SJSA1 (cell line): ENCODE data around the gene CBY1. TPM values are rescaled to one million over a fixed set of nuclear protein-coding genes. Genes with fewer than 3 reads are reported as not detected.
A peak's percentile ranks its signal among the peaks of the same experiment; 100 is the strongest.
"Not testable (repeated sequence)": the region's sequence is repeated elsewhere in the genome, so short reads cannot be mapped to it uniquely, and the experiment has no call there.

Source experiments
- DNase-seq, 2 experiments: peaks; one replicate each; pipeline ENCODE4 v3.0.0-alpha.2; 2015 to 2020; ENCODE audit warnings: low spot score in 2 of 2, low read depth in 1 of 2
- H3K27ac ChIP-seq: fragments of 250-450 bp; sonication (Bioruptor Pico); 2 replicates; pipeline ENCODE4 v1.5.1; 2020; ENCODE audit warnings: mild to moderate bottlenecking, moderate library complexity
- H3K27me3 ChIP-seq: fragments of 250-450 bp; sonication (Bioruptor Pico); replicated peaks from 2 replicates; pipeline ENCODE4 v1.5.1; 2020; ENCODE audit warnings: mild to moderate bottlenecking, moderate library complexity
- H3K36me3 ChIP-seq: fragments of 250-450 bp; sonication (Bioruptor Pico); 2 replicates; pipeline ENCODE4 v1.5.1; 2020; ENCODE audit warnings: mild to moderate bottlenecking
- H3K4me1 ChIP-seq: fragments of 250-450 bp; sonication (Bioruptor Pico); replicated peaks from 2 replicates; pipeline ENCODE4 v1.6.1; 2021; ENCODE audit warnings: mild to moderate bottlenecking
- H3K4me3 ChIP-seq: fragments of 250-450 bp; sonication (Bioruptor Pico); 2 replicates; pipeline ENCODE4 v1.5.1; 2020; ENCODE audit warnings: mild to moderate bottlenecking
- H3K9me3 ChIP-seq: fragments of 250-450 bp; sonication (Bioruptor Pico); replicated peaks from 2 replicates; pipeline ENCODE4 v1.5.1; 2020; ENCODE audit warnings: mild to moderate bottlenecking
- total RNA-seq: library from RNA; depleted of rRNA; stranded (reverse); fragments of >200 nt; shearing (Covaris generic); gene quantifications from 2 replicates; pipeline ENCODE4 v1.2.3, GENCODE V29; 2014

Gene CBY1
- total RNA-seq, 1 experiment from 2014 or later, result 13.5 TPM

GRCh38 chr22:38629108-38629507, 27.3 kb upstream of the CBY1 start:
- no peaks in the 10 kb centered on the region for H3K9me3 ChIP-seq
- no peaks in the 10 kb centered on the region for H3K36me3 ChIP-seq
- no peaks in the 10 kb centered on the region for H3K27me3 ChIP-seq
- H3K4me1 ChIP-seq, result no peaks in the 10 kb centered on the region
- H3K27ac ChIP-seq, result no peak overlapping the region
- no peak for DNase-seq
- H3K4me3 ChIP-seq, result no peak overlapping the region

GRCh38 chr22:38631724-38632123, 24.7 kb upstream of the CBY1 start:
- no peaks in the 10 kb centered on the region for H3K9me3 ChIP-seq
- H3K4me1 ChIP-seq, result no peaks in the 10 kb centered on the region
- H3K27ac ChIP-seq, result no peak overlapping the region
- no peak overlapping the region for H3K4me3 ChIP-seq
- DNase-seq, result no peak
- no peaks in the 10 kb centered on the region for H3K27me3 ChIP-seq
- H3K36me3 ChIP-seq, result no peaks in the 10 kb centered on the region

DNA sequence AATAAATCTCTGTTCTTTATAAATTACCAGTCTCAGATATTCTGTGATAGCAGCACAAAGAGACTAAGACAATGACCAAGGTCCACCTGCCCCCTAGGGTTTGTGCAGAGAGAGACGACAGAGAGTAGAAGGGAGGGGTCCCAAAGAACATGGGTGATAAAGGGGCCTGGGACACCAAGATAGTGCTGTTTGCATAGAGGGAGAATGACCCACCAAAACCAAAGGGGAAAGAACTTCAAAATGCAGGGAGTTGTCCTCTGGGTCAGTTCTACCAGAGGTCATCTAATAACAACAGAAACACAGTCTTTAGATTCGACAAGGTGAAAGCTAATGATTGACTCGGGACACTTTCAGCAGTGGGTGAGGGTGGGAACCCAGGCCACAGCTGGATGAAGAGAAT, 23.9 kb upstream of the CBY1 start:
- H3K36me3 ChIP-seq, result no peaks in the 10 kb centered on the region
- no peaks in the 10 kb centered on the region for H3K27me3 ChIP-seq
- DNase-seq, result no peak
- no peak overlapping the region for H3K4me3 ChIP-seq
- H3K27ac ChIP-seq, result no peak overlapping the region
- H3K9me3 ChIP-seq, result no peaks in the 10 kb centered on the region
- H3K4me1 ChIP-seq, result no peaks in the 10 kb centered on the region

DNA sequence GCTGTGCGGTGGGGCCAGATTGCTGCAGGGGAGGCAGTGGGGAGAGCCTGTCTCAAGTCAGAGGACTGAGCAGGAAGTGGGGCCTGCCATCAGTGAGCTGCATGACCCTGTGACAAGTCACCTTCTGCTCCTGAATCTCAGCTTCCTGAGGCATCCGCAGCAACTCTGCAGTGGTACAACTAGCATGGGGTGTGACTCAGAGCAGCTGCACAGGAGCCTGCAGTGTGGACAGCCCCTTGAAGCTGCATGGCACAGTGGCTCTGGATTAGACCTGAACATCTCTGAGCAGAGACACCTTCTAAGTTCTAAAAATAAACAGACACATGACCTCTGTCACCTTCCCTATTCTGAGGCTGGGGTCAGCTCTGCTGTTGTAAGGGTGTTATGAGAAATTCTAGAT, 18.2 kb upstream of the CBY1 start:
- Histone ChIP-seq H3K4me1 (no peaks in the 10 kb centered on the region), H3K9me3 (no peaks in the 10 kb centered on the region), H3K4me3 (no peak overlapping the region), H3K36me3 (no peaks in the 10 kb centered on the region), H3K27ac (no peak overlapping the region), H3K27me3 (0 out of 2 replicates have a peak, but pooled peaks cover 6% of the 10 kb centered on the region)
- DNase-seq, result no peak

DNA sequence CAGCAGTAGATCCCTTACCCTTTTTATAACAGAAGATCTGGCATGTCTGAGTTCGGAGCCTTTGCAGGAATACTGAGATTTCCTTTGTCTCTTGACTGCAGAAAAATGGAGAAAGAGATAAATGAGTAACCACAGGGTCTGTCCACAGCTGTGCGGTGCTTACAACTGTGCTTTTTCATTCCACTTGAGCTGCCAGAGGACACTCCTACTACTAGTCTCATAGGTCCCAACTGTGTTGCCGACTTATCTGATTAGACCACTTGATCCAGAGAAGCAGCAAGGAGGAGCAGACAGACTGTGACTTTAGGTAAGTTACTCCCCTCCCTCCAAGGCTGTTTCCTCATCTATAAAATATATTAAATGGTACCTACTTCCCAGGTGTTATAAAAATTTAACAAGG, 17.7 kb upstream of the CBY1 start:
- Histone ChIP-seq H3K4me3 (no peak overlapping the region), H3K36me3 (no peaks in the 10 kb centered on the region), H3K27ac (no peak overlapping the region), H3K27me3 (0 out of 2 replicates have a peak, but pooled peaks cover 6% of the 10 kb centered on the region), H3K9me3 (no peaks in the 10 kb centered on the region), H3K4me1 (no peaks in the 10 kb centered on the region)
- DNase-seq, result no peak

DNA sequence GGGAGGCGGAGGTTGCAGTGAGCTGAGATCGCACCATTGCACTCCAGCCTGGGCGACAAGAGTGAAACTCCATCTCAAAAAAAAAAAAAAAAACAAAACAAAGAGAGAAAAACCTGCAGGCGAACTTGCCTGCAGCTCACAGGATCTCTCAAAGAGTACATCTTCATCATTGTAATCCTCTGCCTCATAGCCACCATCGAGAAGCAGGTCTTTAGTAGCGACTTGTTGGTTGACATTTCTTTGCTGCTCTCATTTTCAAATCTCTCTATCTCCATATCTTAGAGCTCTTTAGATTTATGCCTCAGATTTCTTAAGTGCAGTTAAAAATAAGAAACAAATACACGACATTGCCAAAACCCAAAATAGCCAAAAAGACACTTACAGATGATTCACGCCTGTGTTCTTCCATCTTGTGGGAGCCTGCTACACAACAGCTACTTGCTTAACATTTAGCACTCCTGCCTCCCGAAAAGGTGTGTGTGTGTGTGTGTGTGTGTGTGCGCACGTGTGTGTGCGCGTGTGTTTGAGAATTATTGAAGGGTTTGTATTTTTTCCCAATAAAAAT, 14.9 kb upstream of the CBY1 start:
- Histone ChIP-seq H3K27ac (no peak overlapping the region), H3K4me1 (no peaks in the 10 kb centered on the region), H3K9me3 (no peaks in the 10 kb centered on the region), H3K27me3 (0 out of 2 replicates have a peak, but pooled peaks cover 6% of the 10 kb centered on the region), H3K36me3 (no peaks in the 10 kb centered on the region), H3K4me3 (no peak overlapping the region)
- no peak for DNase-seq

GRCh38 chr22:38644245-38644644, 12.2 kb upstream of the CBY1 start:
- not testable (repeated sequence) for H3K27ac ChIP-seq, H3K36me3 ChIP-seq, DNase-seq, H3K9me3 ChIP-seq, H3K4me1 ChIP-seq, H3K27me3 ChIP-seq, H3K4me3 ChIP-seq

GRCh38 chr22:38645430-38645829, 11.0 kb upstream of the CBY1 start:
- H3K9me3 ChIP-seq, result no peaks in the 10 kb centered on the region
- no peaks in the 10 kb centered on the region for H3K4me1 ChIP-seq
- H3K36me3 ChIP-seq, result no peaks in the 10 kb centered on the region
- no peak for DNase-seq
- H3K27ac ChIP-seq, result no peak overlapping the region
- no peak overlapping the region for H3K4me3 ChIP-seq
- H3K27me3 ChIP-seq, result 0 out of 2 replicates have a peak, but pooled peaks cover 6% of the 10 kb centered on the region

DNA sequence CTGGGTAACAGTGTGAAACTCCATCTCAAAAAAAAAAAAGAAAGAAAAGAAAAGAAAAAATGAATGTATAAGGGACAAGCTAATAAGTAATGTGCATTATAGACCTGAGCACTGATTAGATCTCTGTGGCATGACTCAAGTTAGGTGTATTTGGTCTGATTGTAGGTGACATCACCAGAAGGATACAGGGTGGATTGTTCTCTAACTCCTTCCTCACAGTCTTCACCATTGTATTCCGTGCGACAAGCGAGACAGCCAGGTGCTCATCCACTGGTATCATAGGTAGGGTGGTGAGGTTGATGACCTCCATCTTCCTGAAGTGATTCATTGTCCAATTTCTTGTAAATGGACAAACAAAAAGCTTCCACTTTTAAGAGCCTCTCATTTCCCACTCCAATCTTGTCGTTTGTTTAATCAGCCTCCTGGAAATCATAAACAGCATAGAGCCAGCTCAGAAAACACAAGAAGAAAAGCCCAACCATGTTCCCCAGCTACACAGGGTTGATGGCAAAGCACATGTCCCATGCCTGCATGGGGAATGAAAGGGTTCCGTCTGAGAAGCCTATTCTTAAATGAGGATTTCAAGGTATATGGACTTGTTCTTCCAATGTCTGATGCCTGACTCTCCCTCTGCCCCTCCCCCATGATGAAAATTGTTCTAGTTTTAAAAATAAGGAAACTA, 6.5 kb upstream of the CBY1 start:
- no peaks in the 10 kb centered on the region for H3K4me1 ChIP-seq
- no peaks in the 10 kb centered on the region for H3K9me3 ChIP-seq
- H3K27ac ChIP-seq, result no peak overlapping the region
- no peak overlapping the region for H3K4me3 ChIP-seq
- H3K27me3 ChIP-seq, result no peaks in the 10 kb centered on the region
- no peaks in the 10 kb centered on the region for H3K36me3 ChIP-seq
- DNase-seq, result no peak

GRCh38 chr22:38652859-38653258, 3.6 kb upstream of the CBY1 start:
- Histone ChIP-seq H3K36me3 (no peaks in the 10 kb centered on the region; the same call in 1 of the 2 replicates), H3K9me3 (no peaks in the 10 kb centered on the region), H3K27ac (no peak overlapping the region), H3K4me3 (no peak overlapping the region), H3K27me3 (no peaks in the 10 kb centered on the region), H3K4me1 (peaks cover 12% of the 10 kb centered on the region)
- no peak for DNase-seq

DNA sequence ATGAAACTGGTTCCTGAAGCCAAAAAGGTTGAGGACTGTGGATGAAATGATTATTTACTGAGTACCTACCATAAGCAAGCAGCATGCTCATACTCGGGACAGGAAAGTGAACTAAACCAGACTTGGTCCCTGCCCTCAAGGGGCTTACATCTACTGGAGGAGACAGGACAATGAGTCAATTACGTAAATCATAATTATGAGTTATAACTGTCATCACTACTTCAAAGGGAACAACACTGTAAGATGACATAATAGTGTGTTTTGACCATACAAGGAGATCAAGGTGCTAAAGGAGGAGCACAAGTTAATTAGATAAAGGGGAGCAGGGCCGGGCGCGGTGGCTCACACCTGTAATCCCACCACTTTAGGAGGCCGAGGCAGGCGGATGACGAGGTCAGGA, 2.7 kb upstream of the CBY1 start:
- no peak overlapping the region for H3K27ac ChIP-seq
- no peaks in the 10 kb centered on the region; the same call in 1 of the 2 replicates for H3K36me3 ChIP-seq
- no peak for DNase-seq
- H3K27me3 ChIP-seq, result no peaks in the 10 kb centered on the region
- H3K4me3 ChIP-seq, result no peak overlapping the region
- peaks cover 12% of the 10 kb centered on the region for H3K4me1 ChIP-seq
- no peaks in the 10 kb centered on the region for H3K9me3 ChIP-seq

DNA sequence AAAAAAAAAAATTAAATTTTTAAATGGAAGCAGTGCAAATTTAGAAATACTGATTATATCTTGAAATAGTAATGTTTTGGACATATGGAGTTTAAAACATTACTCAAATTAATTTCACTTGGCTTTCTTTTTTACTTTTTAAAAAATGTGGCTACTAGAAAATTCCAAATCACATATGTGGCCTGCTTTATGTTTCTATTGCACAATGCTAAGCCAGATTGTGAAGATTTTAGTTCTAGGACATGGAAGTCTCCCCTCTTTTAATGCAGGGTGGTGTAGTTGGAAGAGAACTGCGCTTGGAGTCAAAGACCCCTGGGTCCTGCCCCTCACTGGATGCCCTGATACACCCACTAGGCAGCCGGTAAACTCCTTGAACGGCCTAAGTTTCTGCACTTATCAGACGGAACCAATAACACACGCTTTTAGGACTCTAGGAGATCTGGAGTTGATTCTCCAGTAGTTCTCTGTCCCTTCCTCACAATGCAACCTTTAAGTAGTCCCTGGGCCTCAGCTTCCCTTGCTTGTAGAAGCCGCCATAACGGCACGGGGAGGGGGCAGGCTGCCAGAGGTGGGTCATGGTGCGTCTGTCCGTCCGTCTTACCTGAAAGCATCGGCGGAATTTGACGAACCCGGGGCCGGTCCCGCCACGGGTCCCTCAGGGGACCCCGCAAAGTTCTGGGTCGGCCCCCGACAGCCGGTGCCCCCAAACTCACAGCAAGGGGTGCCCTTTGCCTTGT, 751 bp upstream of the CBY1 start:
- Histone ChIP-seq H3K36me3 (no peaks in the 10 kb centered on the region; the same call in 1 of the 2 replicates), H3K27me3 (no peaks in the 10 kb centered on the region), H3K9me3 (no peaks in the 10 kb centered on the region), H3K4me1 (peaks cover 12% of the 10 kb centered on the region), H3K4me3 (peak overlapping the region; percentile 73), H3K27ac (peak overlapping the region; percentile 99)
- no peak for DNase-seq

DNA sequence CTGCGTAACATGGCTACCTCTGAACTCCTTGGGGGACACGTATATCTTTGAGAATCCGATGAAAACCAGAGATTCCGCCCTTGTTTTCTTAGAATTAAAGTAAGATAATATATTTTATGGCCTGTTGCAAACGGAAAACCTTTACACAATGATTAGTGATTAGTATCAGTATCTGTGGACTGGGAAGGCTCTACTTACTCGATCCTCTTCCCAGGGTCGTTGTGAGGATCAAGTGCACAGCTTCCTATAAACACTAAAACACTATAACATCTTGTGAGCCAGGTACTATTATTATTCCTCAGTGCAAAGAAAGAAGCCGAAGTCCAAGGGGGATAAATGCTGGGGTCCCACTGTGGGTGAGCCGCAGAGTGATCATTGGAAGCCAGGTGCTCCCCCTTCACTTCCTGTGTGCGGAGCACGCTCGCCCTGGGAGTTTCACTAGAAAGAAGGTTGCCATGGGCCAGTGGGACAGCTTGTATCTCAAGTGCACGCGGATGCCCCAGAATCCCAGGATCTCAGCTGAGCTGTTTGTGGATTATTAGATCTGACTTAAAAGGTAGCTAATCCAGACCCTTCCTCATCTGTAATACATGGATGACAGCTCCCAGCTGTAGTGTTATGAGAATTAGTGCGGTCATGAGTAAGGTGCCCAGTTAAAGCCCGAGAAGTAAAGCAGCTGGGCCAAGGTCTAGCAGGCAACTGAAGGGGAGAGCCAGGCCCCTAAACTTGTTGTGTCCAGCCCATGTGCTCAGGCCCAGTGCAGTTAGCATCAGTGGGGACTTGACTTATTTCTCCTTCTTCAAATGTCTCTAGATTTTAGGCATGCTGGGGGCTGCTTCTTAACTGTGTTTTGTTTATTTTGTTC, 839 bp downstream of the CBY1 start:
- peaks cover 12% of the 10 kb centered on the region for H3K4me1 ChIP-seq
- peak overlapping the region; percentile 73 for H3K4me3 ChIP-seq
- H3K27ac ChIP-seq, result peak overlapping the region; percentile 99; the same call in 1 of the 2 replicates
- H3K36me3 ChIP-seq, result no peaks in the 10 kb centered on the region; the same call in 1 of the 2 replicates
- no peaks in the 10 kb centered on the region for H3K9me3 ChIP-seq
- no peak for DNase-seq
- H3K27me3 ChIP-seq, result no peaks in the 10 kb centered on the region
